ENCODE measurements around the gene UROD. TPM values are rescaled to one million over a fixed set of nuclear protein-coding genes. Genes with fewer than 3 reads are reported as not detected.
A peak's percentile ranks its signal among the peaks of the same experiment; 100 is the strongest.

Gene UROD
- polyA plus RNA-seq (2013), result 52.2 and 52.9 TPM in 2 replicates

DNA sequence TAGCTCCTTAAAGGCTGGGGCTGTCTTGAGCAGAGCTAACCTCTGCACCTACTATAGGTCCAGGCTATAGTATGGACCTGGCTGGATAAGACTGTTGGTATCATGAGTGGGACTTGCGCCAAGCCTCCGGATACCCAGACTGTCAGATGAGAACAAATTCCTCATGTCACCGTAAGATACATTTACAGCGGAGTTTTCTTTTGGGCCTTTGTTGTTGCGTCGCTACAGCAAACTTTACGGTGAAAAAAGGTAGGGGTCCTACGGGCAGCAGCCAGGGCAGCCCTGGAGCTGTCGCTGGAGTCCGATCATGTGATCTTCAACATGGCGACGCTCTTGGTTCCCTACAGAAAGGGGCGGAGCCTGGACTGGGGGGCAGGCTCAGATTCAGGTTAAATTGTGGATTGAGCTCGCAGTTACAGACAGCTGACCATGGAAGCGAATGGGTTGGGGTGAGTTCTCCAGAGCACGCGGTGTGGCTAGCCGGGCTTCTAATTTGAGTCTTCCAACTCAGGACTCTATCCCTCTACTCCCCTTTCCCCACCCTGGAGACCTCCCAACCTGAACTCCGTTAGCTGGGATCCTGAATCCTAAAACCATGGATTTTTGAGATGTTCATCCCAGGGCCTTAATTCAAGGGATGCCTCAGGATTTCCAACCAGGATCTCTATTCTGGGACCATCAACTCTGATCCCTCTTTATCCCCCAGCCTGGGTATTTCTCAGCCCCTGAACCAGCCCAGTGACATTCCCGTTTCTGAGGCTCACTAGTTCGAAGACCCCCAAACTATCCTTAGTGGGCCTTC is at the start of gene UROD:
Gene UROD, plus strand, starts transcription at position 418 of the 802 bp plus-strand sequence. Its CDS starts 12 bp downstream, at position 430.
- Histone ChIP-seq H2BK120ac (ENCODE audit: insufficient read depth, low read length, poor library complexity) (peak within 1 kb of the TSS; percentile 54), H3K36me3 (ENCODE audit: control insufficient read depth in 1 of 2, insufficient read depth in 2 of 2, low read length in 2 of 2) (peaks cover 37% of the 10 kb centered on the region in 2 experiments), H3K79me1 (ENCODE audit: low read length) (peaks cover 7% of the 10 kb centered on the region), H2BK5ac (ENCODE audit: low read depth, low read length, poor library complexity) (peak within 1 kb of the TSS; percentile 29), H3K18ac (ENCODE audit: low read length) (peak within 1 kb of the TSS; percentile 42), H3K9ac (ENCODE audit: low read length) (peak within 1 kb of the TSS; percentile 83), H3K14ac (ENCODE audit: low read length) (peak within 1 kb of the TSS; percentile 63), H3K4ac (ENCODE audit: low read depth, low read length) (no peak within 1 kb of the TSS), H3K79me2 (ENCODE audit: control insufficient read depth, insufficient read depth, low read length, poor library complexity) (peaks cover 6% of the 10 kb centered on the region), H4K8ac (ENCODE audit: low read depth, low read length) (peak within 1 kb of the TSS; percentile 84), H3K4me3 (ENCODE audit: low read depth, low read length) (peak within 1 kb of the TSS; percentile 94), H3K23ac (ENCODE audit: low read length) (no peak within 1 kb of the TSS), H3K27me3 (ENCODE audit: insufficient read depth, low read length) (no peaks in the 10 kb centered on the region), H2AK5ac (ENCODE audit: low read length) (no peak within 1 kb of the TSS), H2BK12ac (ENCODE audit: low read length) (peak within 1 kb of the TSS; percentile 1), H3K27ac (ENCODE audit: low read depth, low read length) (peak within 1 kb of the TSS; percentile 21), H2AFZ (ENCODE audit: insufficient read depth, low read length, poor library complexity) (peak within 1 kb of the TSS; percentile 82), H4K12ac (ENCODE audit: low read depth, low read length) (peak within 1 kb of the TSS; percentile 49), H3K4me2 (ENCODE audit: low read length) (peak within 1 kb of the TSS; percentile 89), H4K91ac (ENCODE audit: low read depth, low read length) (peak within 1 kb of the TSS; percentile 30), H3K9me3 (ENCODE audit: insufficient read depth, low read depth, low read length) (no peaks in the 10 kb centered on the region), H3K4me1 (ENCODE audit: control insufficient read depth in 1 of 2, insufficient read depth in 2 of 2, low read length in 2 of 2) (peaks cover 8 to 11% of the 10 kb centered on the region in 2 experiments)
- no CpG with 5 or more reads among the region's 21 CpGs for WGBS (ENCODE audit: extremely low coverage, insufficient coverage, insufficient read length)
- peak; percentile 97 to 98 for DNase-seq

DNA sequence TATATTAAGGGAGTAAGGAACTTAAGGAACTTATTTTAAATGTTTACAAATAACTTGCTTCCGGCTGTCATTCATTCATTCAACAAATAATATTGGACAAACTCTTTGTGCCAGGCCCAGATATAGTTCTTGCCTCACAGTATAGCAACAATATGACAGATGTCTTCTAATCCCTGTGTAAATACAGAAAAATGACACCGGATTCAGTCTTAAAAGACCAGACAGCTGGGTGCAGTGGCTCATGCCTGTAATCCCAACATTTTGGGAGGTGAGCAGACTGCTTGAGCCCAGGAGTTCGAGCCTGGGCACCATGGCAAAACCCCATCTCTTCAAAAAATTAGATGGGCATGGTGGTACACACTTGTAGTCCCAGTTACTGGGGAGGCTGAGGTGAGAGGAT is 49.3 kb upstream of the UROD start:
- no peak overlapping the region for H3K18ac ChIP-seq (ENCODE audit: low read length)
- no CpG with 5 or more reads among the region's 3 CpGs for WGBS (ENCODE audit: extremely low coverage, insufficient coverage, insufficient read length)
- no peaks in the 10 kb centered on the region for H3K79me2 ChIP-seq (ENCODE audit: control insufficient read depth, insufficient read depth, low read length, poor library complexity)
- H3K4me2 ChIP-seq (ENCODE audit: low read length), result no peak overlapping the region
- H3K4me3 ChIP-seq (ENCODE audit: low read depth, low read length), result no peak overlapping the region
- H3K9me3 ChIP-seq (ENCODE audit: insufficient read depth, low read depth, low read length), result no peaks in the 10 kb centered on the region
- no peak overlapping the region for H2BK120ac ChIP-seq (ENCODE audit: insufficient read depth, low read length, poor library complexity)
- no peaks in the 10 kb centered on the region for H3K27me3 ChIP-seq (ENCODE audit: insufficient read depth, low read length)
- no peak overlapping the region for H3K14ac ChIP-seq (ENCODE audit: low read length)
- H3K36me3 ChIP-seq (ENCODE audit: control insufficient read depth in 1 of 2, insufficient read depth in 2 of 2, low read length in 2 of 2), result peaks cover 0 to 2% of the 10 kb centered on the region in 2 experiments
- no peak overlapping the region for H2BK5ac ChIP-seq (ENCODE audit: low read depth, low read length, poor library complexity)
- H2AK5ac ChIP-seq (ENCODE audit: low read length), result no peak overlapping the region
- H3K79me1 ChIP-seq (ENCODE audit: low read length), result no peaks in the 10 kb centered on the region
- H4K91ac ChIP-seq (ENCODE audit: low read depth, low read length), result no peak overlapping the region
- no peak overlapping the region for H3K27ac ChIP-seq (ENCODE audit: low read depth, low read length)
- no peak overlapping the region for H4K12ac ChIP-seq (ENCODE audit: low read depth, low read length)
- H3K4ac ChIP-seq (ENCODE audit: low read depth, low read length), result no peak overlapping the region
- no peak overlapping the region for H4K8ac ChIP-seq (ENCODE audit: low read depth, low read length)
- no peak overlapping the region for H2BK12ac ChIP-seq (ENCODE audit: low read length)
- no peak for DNase-seq
- H2AFZ ChIP-seq (ENCODE audit: insufficient read depth, low read length, poor library complexity), result no peak overlapping the region
- no peak overlapping the region for H3K23ac ChIP-seq (ENCODE audit: low read length)
- no peak overlapping the region for H3K9ac ChIP-seq (ENCODE audit: low read length)
- H3K4me1 ChIP-seq (ENCODE audit: control insufficient read depth in 1 of 2, insufficient read depth in 2 of 2, low read length in 2 of 2), result no peaks in the 10 kb centered on the region

DNA sequence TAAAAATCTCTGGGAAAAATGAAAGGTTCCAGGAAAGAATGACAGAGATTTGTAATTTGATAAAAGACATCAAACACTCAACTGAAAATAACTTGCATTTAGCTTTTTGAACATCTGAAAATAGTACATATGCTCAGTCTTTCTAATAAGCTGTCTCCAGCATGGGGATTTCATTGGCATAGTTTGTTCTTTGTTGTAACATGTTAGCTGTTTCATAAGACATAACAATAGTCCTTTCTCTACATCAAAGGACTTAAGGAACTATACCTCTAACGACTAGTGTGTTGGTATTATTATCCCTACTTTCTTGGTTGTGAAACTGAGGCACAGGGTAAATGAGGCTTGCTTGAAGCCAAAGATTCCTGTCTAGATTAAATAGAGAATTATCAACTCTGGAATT is 47.7 kb upstream of the UROD start:
- no peak overlapping the region for H2AK5ac ChIP-seq (ENCODE audit: low read length)
- no CpG with 5 or more reads among the region's 1 CpG for WGBS (ENCODE audit: extremely low coverage, insufficient coverage, insufficient read length)
- no peak for DNase-seq
- no peak overlapping the region for H3K4ac ChIP-seq (ENCODE audit: low read depth, low read length)
- no peak overlapping the region for H4K12ac ChIP-seq (ENCODE audit: low read depth, low read length)
- H3K27me3 ChIP-seq (ENCODE audit: insufficient read depth, low read length), result no peaks in the 10 kb centered on the region
- H2AFZ ChIP-seq (ENCODE audit: insufficient read depth, low read length, poor library complexity), result no peak overlapping the region
- no peaks in the 10 kb centered on the region for H3K79me2 ChIP-seq (ENCODE audit: control insufficient read depth, insufficient read depth, low read length, poor library complexity)
- H3K18ac ChIP-seq (ENCODE audit: low read length), result no peak overlapping the region
- H3K9me3 ChIP-seq (ENCODE audit: insufficient read depth, low read depth, low read length), result no peaks in the 10 kb centered on the region
- no peak overlapping the region for H3K14ac ChIP-seq (ENCODE audit: low read length)
- H3K79me1 ChIP-seq (ENCODE audit: low read length), result no peaks in the 10 kb centered on the region
- no peak overlapping the region for H3K27ac ChIP-seq (ENCODE audit: low read depth, low read length)
- no peak overlapping the region for H2BK120ac ChIP-seq (ENCODE audit: insufficient read depth, low read length, poor library complexity)
- no peak overlapping the region for H3K9ac ChIP-seq (ENCODE audit: low read length)
- no peaks in the 10 kb centered on the region for H3K36me3 ChIP-seq (ENCODE audit: control insufficient read depth in 1 of 2, insufficient read depth in 2 of 2, low read length in 2 of 2)
- no peak overlapping the region for H2BK5ac ChIP-seq (ENCODE audit: low read depth, low read length, poor library complexity)
- no peak overlapping the region for H3K23ac ChIP-seq (ENCODE audit: low read length)
- no peak overlapping the region for H2BK12ac ChIP-seq (ENCODE audit: low read length)
- H3K4me1 ChIP-seq (ENCODE audit: control insufficient read depth in 1 of 2, insufficient read depth in 2 of 2, low read length in 2 of 2), result no peaks in the 10 kb centered on the region
- no peak overlapping the region for H3K4me2 ChIP-seq (ENCODE audit: low read length)
- H3K4me3 ChIP-seq (ENCODE audit: low read depth, low read length), result no peak overlapping the region
- no peak overlapping the region for H4K8ac ChIP-seq (ENCODE audit: low read depth, low read length)
- H4K91ac ChIP-seq (ENCODE audit: low read depth, low read length), result no peak overlapping the region

DNA sequence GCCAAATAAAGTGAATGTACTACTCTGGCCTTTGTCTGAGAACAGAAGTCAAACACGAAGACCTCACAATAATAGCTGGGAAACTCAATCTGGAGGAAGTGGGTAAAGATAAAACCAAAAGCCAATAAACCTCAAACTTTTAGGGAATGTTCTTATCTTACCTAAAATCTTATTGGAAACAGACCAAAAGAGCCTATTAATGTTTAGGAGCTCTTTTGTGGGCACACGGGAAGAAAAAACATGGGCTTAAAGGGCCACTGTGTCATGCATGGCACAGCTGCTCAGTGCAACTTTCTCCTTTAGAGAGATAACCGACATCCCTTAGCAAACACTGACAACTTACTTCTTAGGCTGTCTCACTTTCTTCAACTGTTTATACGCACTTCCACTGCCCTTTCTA is 41.7 kb upstream of the UROD start:
- no peak overlapping the region for H3K23ac ChIP-seq (ENCODE audit: low read length)
- no peak overlapping the region for H3K4me3 ChIP-seq (ENCODE audit: low read depth, low read length)
- H3K79me1 ChIP-seq (ENCODE audit: low read length), result no peaks in the 10 kb centered on the region
- H2AK5ac ChIP-seq (ENCODE audit: low read length), result no peak overlapping the region
- no peak overlapping the region for H4K91ac ChIP-seq (ENCODE audit: low read depth, low read length)
- H3K9me3 ChIP-seq (ENCODE audit: insufficient read depth, low read depth, low read length), result no peaks in the 10 kb centered on the region
- H3K79me2 ChIP-seq (ENCODE audit: control insufficient read depth, insufficient read depth, low read length, poor library complexity), result no peaks in the 10 kb centered on the region
- no peak overlapping the region for H4K12ac ChIP-seq (ENCODE audit: low read depth, low read length)
- no peak overlapping the region for H4K8ac ChIP-seq (ENCODE audit: low read depth, low read length)
- H3K36me3 ChIP-seq (ENCODE audit: control insufficient read depth in 1 of 2, insufficient read depth in 2 of 2, low read length in 2 of 2), result peaks cover 0 to 3% of the 10 kb centered on the region in 2 experiments
- H2BK5ac ChIP-seq (ENCODE audit: low read depth, low read length, poor library complexity), result no peak overlapping the region
- no peak for DNase-seq
- H3K18ac ChIP-seq (ENCODE audit: low read length), result no peak overlapping the region
- no peak overlapping the region for H2AFZ ChIP-seq (ENCODE audit: insufficient read depth, low read length, poor library complexity)
- no peak overlapping the region for H3K4me2 ChIP-seq (ENCODE audit: low read length)
- no peak overlapping the region for H2BK120ac ChIP-seq (ENCODE audit: insufficient read depth, low read length, poor library complexity)
- H3K27ac ChIP-seq (ENCODE audit: low read depth, low read length), result no peak overlapping the region
- no peak overlapping the region for H3K4ac ChIP-seq (ENCODE audit: low read depth, low read length)
- H3K27me3 ChIP-seq (ENCODE audit: insufficient read depth, low read length), result no peaks in the 10 kb centered on the region
- no peak overlapping the region for H3K9ac ChIP-seq (ENCODE audit: low read length)
- no peak overlapping the region for H3K14ac ChIP-seq (ENCODE audit: low read length)
- no CpG with 5 or more reads among the region's 4 CpGs for WGBS (ENCODE audit: extremely low coverage, insufficient coverage, insufficient read length)
- H2BK12ac ChIP-seq (ENCODE audit: low read length), result no peak overlapping the region
- no peaks in the 10 kb centered on the region for H3K4me1 ChIP-seq (ENCODE audit: control insufficient read depth in 1 of 2, insufficient read depth in 2 of 2, low read length in 2 of 2)
